NCI-H1092 treated with DMSO at 0.1 percent for 48 hours (cell line): Measurements from ENCODE around the gene MYLK3.
"Not testable (repeated sequence)": the region's sequence is repeated elsewhere in the genome, so short reads cannot be mapped to it uniquely, and the experiment has no call there.

Experiments used
- DNase-seq: peaks from one replicate; lab custom pipeline; 2025; lab: John Stamatoyannopoulos, UW

Gene MYLK3

GRCh38 chr16:46689365-46690280, 58.5 kb downstream of the MYLK3 start, which contains the start of gene ORC6:
Gene ORC6, plus strand, starts transcription at chr16:46689659. Its CDS starts 47 bp downstream, at chr16:46689706.
- peak; percentile 100 for DNase-seq

DNA sequence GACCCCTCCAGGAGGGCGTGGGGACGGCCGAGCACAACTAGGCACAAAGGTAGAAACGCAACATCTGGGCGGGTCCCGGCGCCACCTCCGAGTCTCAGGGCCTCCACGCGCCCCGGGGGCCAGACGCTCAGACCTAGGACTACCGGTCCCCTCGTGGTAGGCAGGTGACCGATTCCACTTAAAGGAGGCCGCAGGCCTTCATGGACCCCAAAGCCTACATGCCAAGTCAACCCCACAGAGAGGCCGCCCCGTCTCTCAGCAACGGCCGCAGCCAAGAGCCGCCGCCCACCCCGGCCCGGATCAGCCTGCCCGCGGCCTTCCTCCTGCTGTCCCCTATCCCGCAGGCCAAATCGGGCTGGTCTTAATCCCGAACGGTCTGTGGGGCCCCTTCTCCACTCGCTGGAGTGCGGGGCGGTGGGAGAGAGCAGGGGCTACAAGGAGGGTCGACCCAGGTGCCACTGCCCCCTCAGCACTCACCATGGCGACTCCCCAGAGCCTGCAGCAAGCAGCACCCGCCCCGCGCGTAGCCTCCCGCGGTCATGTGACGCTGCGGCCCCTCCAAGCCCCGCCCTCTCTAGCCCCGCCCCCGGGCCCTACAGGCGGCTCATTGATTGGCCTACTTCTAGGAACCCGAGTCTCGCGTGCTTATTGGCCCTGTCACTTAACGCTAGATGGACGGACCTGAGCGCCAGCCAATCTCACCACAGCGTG, 59.3 kb downstream of the MYLK3 start, which contains the start of gene VPS35:
VPS35 (minus strand) TSS at position 525 of the 711 bp plus-strand sequence; CDS start at position 480, 45 bp downstream.
- peak; percentile 100 for DNase-seq

DNA sequence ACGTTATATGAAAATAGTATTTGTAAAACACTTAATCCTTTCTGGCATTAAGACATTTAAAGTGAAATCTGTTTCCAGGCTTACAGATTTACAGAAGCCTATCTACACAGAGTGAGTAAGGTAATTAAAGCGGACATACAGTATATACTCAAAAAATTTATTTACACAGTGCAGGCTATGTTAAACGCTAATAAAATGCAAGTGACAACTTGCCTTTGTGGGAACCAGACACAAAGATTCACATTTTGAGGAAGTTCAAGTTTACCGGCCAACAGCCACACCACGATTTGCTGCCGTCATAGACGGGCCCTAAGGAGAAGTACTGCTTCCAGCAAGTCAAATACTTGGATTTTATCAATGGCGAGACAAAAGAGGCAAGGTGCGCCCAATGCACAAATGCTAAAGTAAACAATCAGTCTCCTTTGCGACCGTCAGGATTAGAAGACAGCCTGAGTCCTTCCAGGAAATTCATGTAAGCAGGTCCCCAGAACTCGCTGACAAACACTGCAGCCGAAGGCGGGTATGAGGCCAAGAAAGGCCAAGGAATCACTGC, 60.0 kb downstream of the MYLK3 start:
- DNase-seq = no peak

GRCh38 chr16:46687486-46687885, 60.7 kb downstream of the MYLK3 start:
- DNase-seq = no peak

GRCh38 chr16:46686815-46687473, 61.2 kb downstream of the MYLK3 start:
- no peak for DNase-seq

GRCh38 chr16:46681867-46682266, 66.3 kb downstream of the MYLK3 start:
- DNase-seq = not testable (repeated sequence)

- not testable (repeated sequence) for DNase-seq
These were observed 70.2 kb downstream of the MYLK3 start for GRCh38 chr16:46677943-46678342.

- DNase-seq = peak; percentile 59
These were observed 74.7 kb downstream of the MYLK3 start for GRCh38 chr16:46673320-46674013.

GRCh38 chr16:46662123-46662522, 86.0 kb downstream of the MYLK3 start:
- no peak for DNase-seq

- DNase-seq = no peak
These were observed 89.2 kb downstream of the MYLK3 start for GRCh38 chr16:46658925-46659324.
